Epithelial cell of proximal tubule (primary cell): Measurements from ENCODE around the gene MDM2. TPM values are rescaled to one million over a fixed set of nuclear protein-coding genes. Genes with fewer than 3 reads are reported as not detected.
"Not testable (repeated sequence)": the region's sequence is repeated elsewhere in the genome, so short reads cannot be mapped to it uniquely, and the experiment has no call there.

Source experiments
- DNase-seq: peaks from one replicate; pipeline ENCODE4 v3.0.0-alpha.2; 2011; ENCODE audit warnings: low read depth
- H3K4me3 ChIP-seq: 2 replicates; pipeline ENCODE4 v1.5.1; 2011; ENCODE audit warnings: low read depth, mild to moderate bottlenecking, low read length
- total RNA-seq: library from RNA; depleted of rRNA; stranded (reverse); fragments of >200 nt; gene quantifications from 2 replicates; pipeline ENCODE4 v1.2.3, GENCODE V29; 2015
- TF ChIP-seq, protein P1 (sequence below): conservative IDR thresholded peaks from 2 replicates; pipeline ENCODE4 v1.5.1; 2012; ENCODE audit warnings: low read depth, mild to moderate bottlenecking, low read length

MDM2 gene
- total RNA-seq, 1 donor from 2014 or later = 129 TPM

DNA sequence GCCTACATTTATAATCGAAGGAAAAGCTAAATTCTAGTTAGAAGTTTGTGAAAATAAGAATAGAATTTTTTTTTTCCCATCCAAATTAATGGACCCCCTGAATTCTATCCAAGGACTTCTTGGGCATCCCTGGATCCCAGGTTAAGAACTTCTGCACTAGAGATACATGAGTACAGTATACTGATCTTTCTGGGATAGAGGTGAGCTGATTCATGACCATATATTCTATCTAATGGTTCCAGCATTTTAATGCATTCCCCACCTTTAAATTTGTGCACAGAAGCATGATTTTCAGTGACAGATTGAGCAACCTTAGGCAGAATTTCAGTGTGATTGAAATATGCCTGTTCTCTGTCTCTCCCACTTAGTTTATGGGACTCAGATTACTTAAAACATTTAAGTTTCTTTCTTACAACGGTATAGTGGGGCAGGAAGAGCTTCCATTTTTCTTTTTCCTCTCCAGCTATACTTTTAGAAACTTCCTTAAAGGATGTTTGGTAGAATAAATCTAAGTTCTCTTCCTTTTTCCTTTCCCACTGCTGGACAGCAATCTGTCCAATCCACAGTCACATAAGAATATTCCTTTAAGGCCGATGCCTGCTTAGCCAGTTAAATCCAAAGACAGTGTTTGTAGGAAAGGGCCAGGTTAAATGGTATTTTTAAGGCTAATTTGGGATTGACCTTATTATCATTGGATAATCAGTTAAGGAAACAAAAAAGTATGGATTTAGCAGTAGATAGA lies 6.7 kb downstream of the MDM2 start:
- DNase-seq = no peak
- H3K4me3 ChIP-seq = no peak overlapping the region
- TF ChIP-seq, protein P1, sequence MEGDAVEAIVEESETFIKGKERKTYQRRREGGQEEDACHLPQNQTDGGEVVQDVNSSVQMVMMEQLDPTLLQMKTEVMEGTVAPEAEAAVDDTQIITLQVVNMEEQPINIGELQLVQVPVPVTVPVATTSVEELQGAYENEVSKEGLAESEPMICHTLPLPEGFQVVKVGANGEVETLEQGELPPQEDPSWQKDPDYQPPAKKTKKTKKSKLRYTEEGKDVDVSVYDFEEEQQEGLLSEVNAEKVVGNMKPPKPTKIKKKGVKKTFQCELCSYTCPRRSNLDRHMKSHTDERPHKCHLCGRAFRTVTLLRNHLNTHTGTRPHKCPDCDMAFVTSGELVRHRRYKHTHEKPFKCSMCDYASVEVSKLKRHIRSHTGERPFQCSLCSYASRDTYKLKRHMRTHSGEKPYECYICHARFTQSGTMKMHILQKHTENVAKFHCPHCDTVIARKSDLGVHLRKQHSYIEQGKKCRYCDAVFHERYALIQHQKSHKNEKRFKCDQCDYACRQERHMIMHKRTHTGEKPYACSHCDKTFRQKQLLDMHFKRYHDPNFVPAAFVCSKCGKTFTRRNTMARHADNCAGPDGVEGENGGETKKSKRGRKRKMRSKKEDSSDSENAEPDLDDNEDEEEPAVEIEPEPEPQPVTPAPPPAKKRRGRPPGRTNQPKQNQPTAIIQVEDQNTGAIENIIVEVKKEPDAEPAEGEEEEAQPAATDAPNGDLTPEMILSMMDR = no peak

DNA sequence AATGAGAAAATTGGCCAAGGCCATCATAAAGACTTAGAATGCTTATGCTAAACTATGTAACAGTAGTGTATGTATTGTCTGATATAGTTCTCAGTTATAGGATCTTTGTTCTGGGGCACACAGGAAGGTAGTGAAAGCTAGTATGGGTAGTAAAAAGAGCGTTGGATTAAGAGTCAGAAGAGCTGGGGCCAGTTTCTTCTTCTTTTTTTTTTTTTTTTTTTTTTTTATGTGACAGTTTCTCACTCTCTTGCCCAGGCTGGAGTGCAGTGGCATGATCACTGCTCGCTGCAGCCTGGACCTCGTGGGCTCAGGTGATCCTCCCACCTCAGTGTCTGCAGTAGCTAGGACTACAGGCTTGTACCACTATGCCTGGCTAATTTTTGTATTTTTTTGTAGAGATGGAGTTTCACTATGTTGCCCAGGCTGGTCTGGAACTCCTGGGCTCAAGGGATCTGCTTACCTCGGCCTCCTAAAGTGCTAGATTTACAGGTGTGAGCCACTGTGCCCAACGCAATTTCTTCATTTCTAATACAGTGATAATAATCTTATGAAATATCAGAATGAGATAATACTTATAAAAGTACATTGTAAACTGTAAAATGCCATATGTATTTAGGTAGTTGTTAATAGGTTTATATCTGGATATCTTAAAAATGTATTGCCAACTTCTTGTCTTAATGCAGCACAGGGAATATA lies 7.4 kb downstream of the MDM2 start:
- TF ChIP-seq, protein P1 = no peak
- DNase-seq = no peak
- no peak overlapping the region for H3K4me3 ChIP-seq

DNA sequence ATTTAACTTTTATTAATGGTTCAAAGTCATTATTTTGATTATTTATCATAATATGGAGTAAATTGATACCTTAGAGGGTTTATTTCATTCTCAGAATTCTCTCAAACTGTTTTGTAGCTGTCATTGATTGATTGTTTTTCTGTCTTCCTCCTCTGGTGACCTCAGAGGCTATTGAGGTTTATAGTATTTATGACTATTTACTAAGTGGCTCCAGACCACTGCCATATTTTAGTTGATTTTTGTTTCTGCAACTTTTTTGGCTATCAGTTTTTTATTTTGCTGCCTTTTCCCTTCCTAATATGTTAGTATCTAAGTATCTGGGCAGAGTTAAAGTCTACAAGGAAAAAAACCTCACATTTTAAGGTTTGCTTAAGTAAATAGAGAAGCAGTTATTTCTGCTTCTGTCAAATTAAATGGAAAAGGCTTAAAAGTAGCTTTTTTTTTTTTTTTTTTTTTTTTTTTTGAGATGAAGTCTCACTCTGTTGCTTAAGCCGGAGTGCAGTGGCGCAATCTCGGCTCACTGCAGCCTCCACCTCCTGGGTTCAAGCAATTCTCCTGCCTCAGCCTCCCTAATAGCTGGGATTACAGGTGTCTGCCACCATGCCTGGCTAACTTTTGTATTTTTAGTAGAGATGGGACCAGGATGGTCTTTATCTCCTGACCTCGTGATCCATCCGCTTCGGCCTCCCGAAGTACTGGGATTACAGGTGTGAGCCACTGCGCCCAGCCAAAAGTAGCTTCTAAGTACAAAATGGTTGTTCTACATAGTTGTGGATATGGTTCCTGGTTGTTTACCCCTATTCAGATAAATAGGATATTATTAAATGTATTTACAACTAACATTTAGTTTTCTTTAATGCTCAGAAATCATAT lies 8.2 kb downstream of the MDM2 start:
- H3K4me3 ChIP-seq = no peak overlapping the region
- TF ChIP-seq, protein P1 = no peak
- DNase-seq = no peak

GRCh38 chr12:68819481-68819880 lies 11.5 kb downstream of the MDM2 start:
- H3K4me3 ChIP-seq, DNase-seq: not testable (repeated sequence)

GRCh38 chr12:68821357-68822188 lies 13.6 kb downstream of the MDM2 start:
- no peak for DNase-seq
- TF ChIP-seq, protein P1 = no peak
- H3K4me3 ChIP-seq = no peak overlapping the region

DNA sequence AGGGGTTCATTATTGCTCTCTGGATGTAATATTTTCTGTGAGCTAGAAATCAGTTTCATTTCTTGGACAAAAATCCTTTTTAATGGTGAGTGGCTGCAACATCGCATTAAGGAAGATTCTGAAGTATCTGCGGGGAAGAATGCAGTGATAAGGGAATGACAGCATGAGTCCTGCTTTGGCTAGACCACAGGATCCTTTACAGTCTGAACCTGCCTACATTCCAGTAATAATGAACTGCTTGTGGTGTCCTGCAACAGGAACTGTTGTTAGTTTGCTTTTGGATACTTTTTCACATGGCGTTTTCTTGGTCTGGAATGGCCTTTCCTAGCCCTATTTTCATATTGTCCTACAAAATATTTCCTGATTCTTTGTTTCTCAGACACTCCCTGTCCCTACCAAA lies 15.7 kb downstream of the MDM2 start:
- H3K4me3 ChIP-seq = no peak overlapping the region
- DNase-seq = no peak
- TF ChIP-seq, protein P1 = no peak
